B cell (primary cell): Measurements from ENCODE around the gene FOXE1. TPM values are rescaled to one million over a fixed set of nuclear protein-coding genes. Genes with fewer than 3 reads are reported as not detected.

Experiments
- ATAC-seq: fragments of 200-7000 bp; cut with Tn5 transposase; one replicate; pipeline ENCODE4 v1.10.0; 2021; ENCODE audit warnings: low read depth, mild to moderate bottlenecking, moderate number of reproducible peaks, moderate library complexity
- CTCF ChIA-PET: fragments of 350-600 bp; sonication (Branson Sonifier 250); formaldehyde crosslinking; loops from one replicate; lab custom pipeline; 2021; ENCODE audit warnings: antibody characterized with exemption, inconsistent platforms; lab: Charles Lee
- POLR2A ChIA-PET: fragments of 350-600 bp; sonication (Branson Sonifier 250); formaldehyde crosslinking; loops from one replicate; lab custom pipeline; 2021; ENCODE audit warnings: antibody characterized with exemption; lab: Charles Lee
- DNase-seq: peaks from one replicate; pipeline ENCODE4 v3.0.0; 2013
- H2AFZ ChIP-seq: 2 replicates; pipeline ENCODE4 v1.6.1; 2012; ENCODE audit warnings: mild to moderate bottlenecking, low read depth, low read length; ENCODE audit not compliant: insufficient read depth, poor library complexity, severe bottlenecking
- H3K27ac ChIP-seq, 2 donors: 1 replicate in 1 of 2; 2 replicates in 1 of 2; pipeline ENCODE4 v1.5.1; 2012 to 2013; ENCODE audit warnings: low read length in 2 of 2, mild to moderate bottlenecking in 2 of 2, moderate library complexity in 1 of 2
- H3K27me3 ChIP-seq, 4 experiments: fragments of 200-600 bp in 1 of 4; sonication (generic) in 1 of 4; replicated peaks in 1 of 4; 1 replicate in 2 of 4; 2 replicates in 2 of 4; pipeline versions ENCODE4 v1.6.1 to v1.7.0; 2013 to 2016; ENCODE audit warnings: low read length in 3 of 4, mild to moderate bottlenecking in 2 of 4, mixed read lengths in 1 of 4, moderate library complexity in 1 of 4; ENCODE audit not compliant: insufficient read depth in 4 of 4, control insufficient read depth in 3 of 4; ENCODE audit errors: control extremely low read depth in 1 of 4
- H3K36me3 ChIP-seq, 2 experiments: replicated peaks in 1 of 2; 1 replicate in 1 of 2; 2 replicates in 1 of 2; pipeline versions ENCODE4 v1.6.1 to v1.7.1; 2013; ENCODE audit warnings: low read length in 1 of 2; ENCODE audit not compliant: insufficient read depth in 2 of 2, control insufficient read depth in 1 of 2; ENCODE audit errors: control extremely low read depth in 1 of 2, extremely low read depth in 1 of 2
- H3K4me1 ChIP-seq, 2 donors: fragments of 200-600 bp in 1 of 2; sonication (generic) in 1 of 2; 1 replicate in 1 of 2; 2 replicates in 1 of 2; pipeline versions ENCODE4 v1.5.1 to v1.6.1; 2013 to 2017; ENCODE audit warnings: low read length in 2 of 2; ENCODE audit not compliant: control insufficient read depth in 2 of 2, insufficient read depth in 2 of 2
- H3K4me2 ChIP-seq: replicated peaks from 2 replicates; pipeline ENCODE3; 2012; ENCODE audit warnings: mild to moderate bottlenecking, low read depth, low read length; ENCODE audit not compliant: poor library complexity, severe bottlenecking
- H3K4me3 ChIP-seq, 5 experiments: fragments of 200-600 bp in 1 of 5; sonication (generic) in 1 of 5; 1 replicate in 3 of 5; 2 replicates in 2 of 5; pipeline versions ENCODE4 v1.5.1 to v1.7.0; 2011 to 2016; ENCODE audit warnings: low read length in 4 of 5, mild to moderate bottlenecking in 4 of 5, low read depth in 2 of 5, control low read depth in 1 of 5, moderate library complexity in 1 of 5; ENCODE audit not compliant: insufficient read depth in 1 of 5; ENCODE audit errors: control extremely low read depth in 1 of 5, extremely low read depth in 1 of 5
- H3K79me2 ChIP-seq: fragments of 200-600 bp; sonication (generic); one replicate; pipeline ENCODE4 v1.6.0; 2016; ENCODE audit warnings: low read length; ENCODE audit not compliant: control insufficient read depth, insufficient read depth
- H3K9ac ChIP-seq: fragments of 200-600 bp; sonication (generic); 2 replicates; pipeline ENCODE4 v1.6.1; 2017; ENCODE audit warnings: mild to moderate bottlenecking, low read length, moderate library complexity
- H3K9me3 ChIP-seq, 3 donors: one replicate each; pipeline versions ENCODE4 v1.6.1 to v1.7.1; 2013; ENCODE audit warnings: low read length in 2 of 3; ENCODE audit not compliant: control insufficient read depth in 2 of 3, insufficient read depth in 1 of 3; ENCODE audit errors: control extremely low read depth in 1 of 3
- H4K20me1 ChIP-seq: 2 replicates; pipeline ENCODE4 v1.6.0; 2012; ENCODE audit warnings: mild to moderate bottlenecking, low read length; ENCODE audit not compliant: insufficient read depth, control insufficient read depth, poor library complexity, severe bottlenecking
- H3K27ac Mint-ChIP-seq: one replicate; pipeline ENCODE4 v1.8.0; 2021; ENCODE audit warnings: mixed read lengths
- H3K27me3 Mint-ChIP-seq: one replicate; pipeline ENCODE4 v1.8.0; 2021; ENCODE audit warnings: mixed read lengths
- H3K4me1 Mint-ChIP-seq: one replicate; pipeline ENCODE4 v1.8.0; 2021; ENCODE audit warnings: mixed read lengths
- H3K4me3 Mint-ChIP-seq: one replicate; pipeline ENCODE4 v1.8.0; 2021; ENCODE audit warnings: mixed read lengths
- H3K9me3 Mint-ChIP-seq: one replicate; pipeline ENCODE4 v1.8.0; 2022; ENCODE audit warnings: mixed read lengths; ENCODE audit not compliant: insufficient read depth
- CTCF ChIP-seq: fragments of 200-600 bp; IDR thresholded peaks from one replicate; pipeline ENCODE4 v1.8.0; 2022; ENCODE audit warnings: antibody characterized with exemption, mild to moderate bottlenecking
- EZH2 ChIP-seq: IDR thresholded peaks from 2 replicates; pipeline ENCODE4 v1.6.1; 2012; ENCODE audit warnings: borderline replicate concordance, low read depth, mild to moderate bottlenecking, moderate library complexity, low read length; ENCODE audit not compliant: insufficient read depth, poor library complexity, severe bottlenecking
- WGBS: methylation state at CpG from one replicate; pipeline ENCODE4 v1.1.5; 2013; ENCODE audit warnings: missing lambda C conversion rate; ENCODE audit not compliant: insufficient coverage; 5-methylcytosine and 5-hydroxymethylcytosine counted together
- intact Hi-C: fragments of 100-400 bp; cut with micrococcal nuclease; formaldehyde crosslinking; loops from one replicate; pipeline ENCODE4 v1.10.0; 2022
- polyA plus RNA-seq: library from polyadenylated mRNA; depleted of rRNA; stranded (reverse); fragments of >200 nt; gene quantifications from 2 replicates; pipeline ENCODE4 v1.2.3, GENCODE V29; 2012
- total RNA-seq, 2 donors: library from RNA; stranded (reverse); fragments of 120-200 nt in 1 of 2; gene quantifications; 1 replicate in 1 of 2; 2 replicates in 1 of 2; pipeline versions ENCODE4 v1.2.3 to v1.2.4, GENCODE V29; 2013 to 2022

Gene FOXE1
- total and polyA plus RNA-seq, 2 donors (not counting 1 experiment from before 2014, with no cell fraction given) = not detected

- Histone ChIP-seq H2AFZ (no peak overlapping the region), H3K79me2 (no peaks in the 10 kb centered on the region), H3K4me1 (peaks cover 30 to 49% of the 10 kb centered on the region in 2 donors), H3K9ac (no peak overlapping the region), H3K36me3 (no peaks in the 10 kb centered on the region), H3K4me2 (peak overlapping the region; percentile 89), H3K27ac (no peak overlapping the region), H3K9me3 (peaks cover 2 to 68% (median 14%) of the 10 kb centered on the region in 3 donors), H3K27me3 (peaks cover 0 to 91% (median 76%) of the 10 kb centered on the region in 4 experiments), H4K20me1 (no peaks in the 10 kb centered on the region), H3K4me3 (peak overlapping the region in 1 of 5 experiments; percentile 61)
- TF ChIP-seq EZH2 (no peak), CTCF (no peak)
- intact Hi-C loops = loop anchor here (1.0 to 5.0 kb wide), 2 partner anchors 23 to 67 kb away; partner anchors contain the start of gene TRMO
- Mint-ChIP-seq H3K4me3 (peak overlapping the region; percentile 32), H3K27ac (peak overlapping the region; percentile 20), H3K4me1 (peaks cover 14% of the 10 kb centered on the region), H3K9me3 (no peaks in the 10 kb centered on the region), H3K27me3 (peaks cover 61% of the 10 kb centered on the region)
- CTCF ChIA-PET = no interaction called here
- no peak for ATAC-seq
- peak; percentile 35 for DNase-seq
- POLR2A ChIA-PET = no interaction called here
- 24% methylated on average over 71 of the region's 71 CpGs for WGBS
These were observed 1.9 kb downstream of the FOXE1 start for GRCh38 chr9:97854696-97855485.

GRCh38 chr9:97855486-97855875 lies 2.5 kb downstream of the FOXE1 start:
- intact Hi-C loops = no loop called here

More at GRCh38 chr9:97855486-97855875, 2.5 kb downstream of the FOXE1 start:
- H3K27me3 Mint-ChIP-seq = peaks cover 61% of the 10 kb centered on the region
- Histone ChIP-seq H3K36me3 (no peaks in the 10 kb centered on the region), H3K9me3 (peaks cover 2 to 65% (median 14%) of the 10 kb centered on the region in 3 donors), H3K79me2 (no peaks in the 10 kb centered on the region), H3K4me2 (no peak overlapping the region), H3K9ac (no peak overlapping the region), H4K20me1 (no peaks in the 10 kb centered on the region), H3K4me1 (peaks cover 30 to 49% of the 10 kb centered on the region in 2 donors), H3K27ac (no peak overlapping the region), H3K4me3 (no peak overlapping the region), H2AFZ (no peak overlapping the region), H3K27me3 (peaks cover 0 to 91% (median 75%) of the 10 kb centered on the region in 4 experiments)
- H3K4me1 Mint-ChIP-seq = peaks cover 13% of the 10 kb centered on the region
- H3K4me3 Mint-ChIP-seq = peak overlapping the region; percentile 32
- no peak overlapping the region for H3K27ac Mint-ChIP-seq
- no peaks in the 10 kb centered on the region for H3K9me3 Mint-ChIP-seq
- ChIA-PET CTCF (no interaction called here), POLR2A (no interaction called here)
- 15% methylated on average over 8 of the region's 8 CpGs for WGBS
- no peak for TF ChIP-seq EZH2
- no peak for TF ChIP-seq CTCF
- no peak for ATAC-seq
- no peak for DNase-seq
